GM21786 (cell line): ENCODE measurements around the gene FHOD3.

Source experiments
- ATAC-seq: cut with Tn5 transposase; IDR thresholded peaks from one replicate; pipeline ENCODE4 v1.9.1; 2021; ENCODE audit not compliant: unreplicated experiment

FHOD3 gene

GRCh38 chr18:36378205-36378604 is 80.7 kb downstream of the FHOD3 start:
- no peak for ATAC-seq

- no peak for ATAC-seq
These were observed 82.0 kb downstream of the FHOD3 start for GRCh38 chr18:36379435-36379984.

DNA sequence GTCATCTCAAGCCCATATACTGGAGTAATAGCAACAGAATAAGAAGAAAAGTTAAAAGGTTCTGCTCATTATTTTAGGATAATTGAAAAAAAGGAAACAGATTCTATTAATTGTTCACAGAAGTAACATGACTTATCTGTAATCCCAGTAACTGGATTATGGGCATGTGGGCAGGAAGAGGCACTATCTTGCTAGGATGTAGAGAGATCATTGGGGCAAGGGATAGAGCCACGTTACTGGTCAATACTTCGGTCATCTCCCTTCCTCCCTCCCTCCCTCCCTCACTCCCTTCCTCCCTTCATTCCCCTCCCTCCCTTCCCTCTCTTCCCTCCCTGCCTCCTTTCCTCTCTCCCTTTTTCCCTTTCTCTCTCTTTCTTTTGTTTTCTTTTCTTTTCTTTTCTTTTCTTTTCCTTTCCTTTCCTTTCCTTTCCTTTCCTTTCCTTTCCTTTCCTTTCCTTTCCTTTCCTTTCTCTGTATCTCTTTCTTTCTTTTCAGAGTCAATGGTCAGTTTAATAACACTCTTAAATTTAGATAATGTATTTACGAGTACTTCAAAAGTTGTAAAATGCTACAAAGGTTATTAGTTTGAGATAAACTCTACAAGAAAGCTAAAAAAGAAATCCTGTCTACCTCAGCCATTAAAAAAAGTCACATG is 82.8 kb downstream of the FHOD3 start:
- ATAC-seq: no peak

DNA sequence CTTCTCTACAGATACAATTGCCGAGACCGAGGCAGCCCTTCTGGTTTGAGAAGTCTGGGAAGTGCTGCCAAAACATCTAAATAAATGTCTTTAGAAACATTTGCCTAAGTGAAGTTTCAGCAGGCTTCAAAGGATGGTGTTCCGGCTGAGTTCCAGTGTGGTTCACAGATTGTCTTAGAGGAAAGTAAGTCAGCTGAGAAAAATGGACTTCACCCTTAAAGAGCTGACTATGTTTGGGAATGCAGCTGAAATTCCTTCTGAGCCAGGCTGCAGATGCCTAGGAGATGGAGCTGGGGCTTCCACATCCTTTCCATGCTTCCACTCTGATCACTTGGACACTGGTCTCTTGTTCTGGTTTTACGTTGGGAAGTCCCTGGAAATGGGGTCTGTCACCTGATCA is 83.6 kb downstream of the FHOD3 start:
- no peak for ATAC-seq

DNA sequence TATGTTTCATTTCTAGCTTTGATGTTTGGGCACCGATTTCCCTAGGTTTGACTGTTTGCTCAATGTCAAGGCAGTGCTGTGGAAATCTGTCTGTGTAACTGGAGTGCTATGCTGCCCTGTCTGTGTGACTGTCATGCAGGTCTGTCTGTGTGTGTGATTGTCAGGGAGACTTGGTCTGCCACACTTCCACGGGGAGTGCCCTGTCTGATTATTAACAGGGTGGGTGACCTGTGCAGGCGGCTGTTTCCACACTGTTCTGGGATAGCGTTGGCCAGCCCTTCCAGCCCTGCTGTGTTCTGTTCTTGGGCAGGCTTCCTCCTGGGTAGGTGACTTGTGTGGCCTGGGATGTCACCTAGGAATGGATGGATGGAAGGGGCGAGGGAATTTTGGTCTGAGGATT is 85.3 kb downstream of the FHOD3 start:
- ATAC-seq: no peak

DNA sequence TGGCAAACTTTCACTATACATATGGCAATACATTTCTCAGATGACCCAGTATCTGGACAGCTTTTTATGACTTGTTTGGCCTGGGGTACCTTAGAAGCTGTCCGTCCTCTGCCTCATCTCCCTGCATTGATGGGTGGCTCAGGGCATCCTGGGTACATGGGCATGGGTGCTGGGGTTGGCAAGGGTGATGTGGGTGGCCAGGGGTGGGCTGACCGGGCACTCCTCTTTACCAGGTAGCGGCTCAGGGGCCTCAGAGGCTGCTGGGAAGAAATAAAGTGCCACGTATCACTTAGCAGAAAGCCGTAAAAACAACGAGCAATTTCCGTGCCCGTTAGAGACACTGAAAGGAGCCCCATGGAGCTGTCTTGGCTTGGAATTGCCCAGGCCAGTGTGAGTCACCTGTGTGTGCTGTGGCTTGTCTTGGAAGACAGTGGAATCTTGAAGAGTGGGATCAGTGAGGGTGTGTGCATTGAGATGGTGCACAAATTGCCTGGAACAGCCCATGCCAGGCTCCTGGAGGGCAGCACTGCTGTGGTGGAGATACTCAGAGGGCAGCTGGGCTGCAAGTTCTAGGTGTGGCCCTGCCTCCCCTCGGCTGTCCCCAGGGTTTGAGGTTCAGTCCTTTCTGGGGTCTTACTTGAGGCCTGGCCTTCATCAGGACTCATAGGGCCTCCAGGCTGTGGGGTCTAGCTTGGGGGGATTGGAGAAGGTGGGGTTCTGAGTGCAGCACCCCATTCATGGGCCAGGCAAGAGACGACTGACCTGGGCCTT is 88.8 kb downstream of the FHOD3 start:
- ATAC-seq: no peak

DNA sequence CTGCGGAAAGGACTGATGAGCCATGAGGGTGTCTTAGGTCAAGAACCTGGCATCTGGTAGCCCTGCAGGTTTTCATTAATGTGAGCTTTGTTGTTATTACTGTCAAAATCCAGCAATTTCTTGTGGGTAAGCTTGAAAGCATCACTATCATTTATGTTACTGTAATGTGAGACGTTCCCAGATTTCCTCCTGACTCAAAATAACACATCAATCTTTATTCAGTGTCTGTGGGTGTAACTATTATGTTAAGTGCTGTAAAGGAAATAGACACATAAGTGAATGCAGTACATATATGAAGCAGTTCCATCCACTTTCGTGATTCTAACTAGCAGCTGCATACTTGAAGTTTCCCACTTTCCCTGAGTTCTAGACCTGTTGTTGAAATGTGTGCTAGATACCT is 89.8 kb downstream of the FHOD3 start:
- no peak for ATAC-seq

GRCh38 chr18:36388310-36388709 is 90.8 kb downstream of the FHOD3 start:
- no peak for ATAC-seq

DNA sequence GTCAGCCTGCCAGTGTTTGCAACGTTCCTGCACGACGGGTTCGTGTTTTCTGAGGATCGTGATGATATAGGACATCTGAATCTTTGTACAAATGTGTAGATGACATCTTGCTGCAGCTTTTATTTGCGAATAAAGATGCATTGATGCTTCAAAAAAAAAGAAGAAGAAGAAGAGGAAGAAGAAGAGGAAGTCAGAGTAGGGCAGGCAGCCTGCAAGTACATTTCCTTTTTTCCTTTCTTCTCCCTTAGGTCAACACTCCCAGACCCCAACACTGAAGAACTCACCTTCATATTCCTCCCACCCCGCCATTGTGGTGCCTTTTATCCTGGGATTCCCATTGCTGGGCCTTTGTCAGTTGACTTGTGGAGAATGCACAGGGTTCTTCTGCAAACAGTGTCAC is 91.5 kb downstream of the FHOD3 start:
- no peak for ATAC-seq

DNA sequence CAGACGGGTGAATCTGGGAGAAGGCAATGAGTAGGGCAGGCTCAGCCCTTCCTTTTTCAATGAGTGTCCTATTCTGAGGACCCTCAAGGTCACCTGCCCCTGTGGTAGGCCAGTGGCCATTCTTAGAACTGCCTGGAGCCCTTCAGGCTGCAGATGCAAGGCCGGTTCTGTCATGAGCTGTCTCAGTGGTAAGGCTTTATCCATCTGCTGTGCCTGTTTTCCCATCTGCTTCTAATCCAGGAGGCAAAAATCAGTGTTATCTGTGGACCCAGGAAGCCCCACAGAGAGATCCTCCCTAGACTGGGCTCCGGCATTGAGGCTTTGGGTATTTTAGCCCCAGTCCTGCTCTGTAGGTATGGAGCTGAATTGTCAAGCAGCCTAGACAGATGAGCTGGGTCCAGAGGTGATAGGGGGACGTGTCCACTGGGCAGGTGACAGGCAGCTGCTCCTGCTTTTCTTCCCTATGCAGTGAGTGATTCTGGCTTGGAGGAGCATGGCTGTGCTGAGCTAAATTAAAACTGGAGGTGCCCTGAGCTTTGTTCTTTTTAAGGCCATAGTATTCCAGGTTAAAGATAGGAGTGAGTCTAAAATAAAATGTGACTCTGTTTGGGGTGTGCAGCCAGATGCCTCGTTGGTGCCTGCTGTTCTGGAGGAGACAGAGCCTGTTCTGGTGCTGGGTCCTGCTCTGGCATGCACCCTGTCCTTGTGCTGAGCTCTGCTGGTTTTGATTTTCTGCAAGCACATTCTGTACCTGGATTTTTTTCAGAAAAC is 92.5 kb downstream of the FHOD3 start:
- ATAC-seq: no peak

GRCh38 chr18:36391426-36392145 is 94.1 kb downstream of the FHOD3 start:
- ATAC-seq: no peak

- ATAC-seq: no peak
These were observed 94.9 kb downstream of the FHOD3 start for GRCh38 chr18:36392164-36392978.

GRCh38 chr18:36392979-36393287 is 95.4 kb downstream of the FHOD3 start:
- no peak for ATAC-seq

GRCh38 chr18:36394486-36394885 is 97.0 kb downstream of the FHOD3 start:
- no peak for ATAC-seq

DNA sequence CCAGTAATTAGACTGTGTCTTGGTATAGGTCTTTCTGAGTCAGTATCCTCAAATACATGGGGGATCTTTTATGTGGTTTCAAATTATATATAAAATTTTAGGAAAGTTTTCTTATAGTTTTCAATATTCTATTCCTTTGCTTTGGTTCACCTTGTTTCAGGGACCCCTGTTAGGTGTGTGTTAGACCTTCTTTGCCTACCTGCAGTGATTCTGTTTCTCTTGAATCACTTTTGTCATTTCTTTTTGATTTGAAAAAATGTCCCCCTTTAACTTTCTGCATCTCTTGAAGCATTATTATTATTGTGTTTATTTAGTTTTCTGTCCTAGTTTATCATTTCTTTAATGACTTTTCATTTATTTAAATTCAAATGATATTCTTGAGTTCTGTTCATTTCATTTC is 98.7 kb downstream of the FHOD3 start:
- ATAC-seq: no peak

- ATAC-seq: no peak
These were observed 99.5 kb downstream of the FHOD3 start for GRCh38 chr18:36397033-36397432.

- no peak for ATAC-seq
These were observed 100.9 kb downstream of the FHOD3 start for GRCh38 chr18:36398419-36398818.

- ATAC-seq: no peak
These were observed 101.5 kb downstream of the FHOD3 start for GRCh38 chr18:36399055-36399454.

GRCh38 chr18:36401462-36401861 is 103.9 kb downstream of the FHOD3 start:
- no peak for ATAC-seq

DNA sequence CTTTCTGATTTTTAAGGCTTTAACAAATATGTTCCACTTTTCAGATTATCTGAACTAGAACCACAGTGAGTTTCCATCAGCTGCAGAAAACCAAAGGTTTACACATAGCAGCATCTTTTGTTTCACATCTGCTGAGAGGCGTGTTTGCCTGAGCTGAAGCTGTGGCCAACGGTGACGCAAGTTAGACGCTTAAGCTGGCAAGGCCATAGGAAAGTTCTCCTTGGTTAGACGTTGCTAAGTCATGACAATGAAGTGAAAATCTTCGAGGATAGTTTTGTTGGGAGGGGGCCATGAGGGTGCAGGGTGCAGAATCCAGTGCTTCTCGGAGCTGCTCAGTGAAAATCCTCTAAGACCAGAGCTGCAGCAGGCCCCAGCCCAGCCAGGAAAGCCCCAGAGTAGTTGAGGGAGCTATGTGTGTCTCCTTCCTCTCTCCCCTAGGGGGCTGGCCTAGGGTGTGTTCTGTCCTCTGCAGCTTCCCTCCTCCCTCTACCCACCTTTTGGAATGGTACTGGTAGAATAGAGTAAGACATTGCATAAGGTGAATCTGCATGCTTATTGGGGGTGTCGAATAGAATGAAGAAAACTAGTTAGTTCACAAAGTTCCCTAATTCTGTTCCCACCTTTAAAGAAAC is 105.4 kb downstream of the FHOD3 start:
- no peak for ATAC-seq
